ENCODE measurements around the gene EMILIN1.

DNA sequence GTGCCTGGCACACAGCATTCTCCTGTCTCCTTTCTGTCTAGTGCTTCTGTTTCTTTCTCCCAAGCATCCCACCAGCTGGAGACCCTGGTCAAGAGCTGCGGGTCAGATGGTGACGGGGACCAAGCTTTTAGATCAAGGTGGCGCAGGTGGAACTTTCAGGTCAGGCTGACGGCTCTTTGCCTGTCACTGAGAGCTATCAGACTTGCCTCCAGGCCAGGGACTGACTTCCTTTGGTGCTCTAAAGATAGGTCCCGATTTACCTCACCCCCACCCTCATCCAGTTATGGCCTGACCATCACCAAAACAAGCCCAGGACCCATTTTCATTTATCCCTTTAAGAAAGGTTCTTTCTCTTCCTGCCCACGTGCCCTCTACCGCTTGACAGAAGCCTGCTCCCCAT, 1.2 kb upstream of the EMILIN1 start:
- TF ChIP-seq EP300 (IDR thresholded peaks at IDR 0.05; ENCODE audit: borderline replicate concordance in 1 of 2, low read depth in 2 of 2, low read length in 2 of 2) (no peak), RBBP5 (IDR thresholded peaks at IDR 0.05; ENCODE audit: borderline replicate concordance, low read depth, low read length) (no peak), POLR2A (IDR thresholded peaks at IDR 0.05; ENCODE audit: control extremely low read depth in 1 of 2, low read depth in 2 of 2, low read length in 2 of 2) (no peak), BACH1 (IDR thresholded peaks at IDR 0.05; ENCODE audit: low read length) (no peak), RAD21 (IDR thresholded peaks at IDR 0.05 in 1 of 2, conservative IDR thresholded peaks at IDR 0.05 in 1 of 2; ENCODE audit: low read depth in 2 of 2, low read length in 2 of 2) (no peak), POLR2AphosphoS5 (IDR thresholded peaks at IDR 0.05; ENCODE audit: low read depth, low read length) (no peak), JUND (IDR thresholded peaks at IDR 0.05; ENCODE audit: low read length) (no peak), SUZ12 (IDR thresholded peaks at IDR 0.05; ENCODE audit: low read length) (no peak)
- TF ChIP-seq, protein P1, sequence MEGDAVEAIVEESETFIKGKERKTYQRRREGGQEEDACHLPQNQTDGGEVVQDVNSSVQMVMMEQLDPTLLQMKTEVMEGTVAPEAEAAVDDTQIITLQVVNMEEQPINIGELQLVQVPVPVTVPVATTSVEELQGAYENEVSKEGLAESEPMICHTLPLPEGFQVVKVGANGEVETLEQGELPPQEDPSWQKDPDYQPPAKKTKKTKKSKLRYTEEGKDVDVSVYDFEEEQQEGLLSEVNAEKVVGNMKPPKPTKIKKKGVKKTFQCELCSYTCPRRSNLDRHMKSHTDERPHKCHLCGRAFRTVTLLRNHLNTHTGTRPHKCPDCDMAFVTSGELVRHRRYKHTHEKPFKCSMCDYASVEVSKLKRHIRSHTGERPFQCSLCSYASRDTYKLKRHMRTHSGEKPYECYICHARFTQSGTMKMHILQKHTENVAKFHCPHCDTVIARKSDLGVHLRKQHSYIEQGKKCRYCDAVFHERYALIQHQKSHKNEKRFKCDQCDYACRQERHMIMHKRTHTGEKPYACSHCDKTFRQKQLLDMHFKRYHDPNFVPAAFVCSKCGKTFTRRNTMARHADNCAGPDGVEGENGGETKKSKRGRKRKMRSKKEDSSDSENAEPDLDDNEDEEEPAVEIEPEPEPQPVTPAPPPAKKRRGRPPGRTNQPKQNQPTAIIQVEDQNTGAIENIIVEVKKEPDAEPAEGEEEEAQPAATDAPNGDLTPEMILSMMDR (IDR thresholded peaks at IDR 0.05; ENCODE audit: control extremely low read depth in 1 of 3, insufficient read depth in 1 of 3, low read depth in 1 of 3, low read length in 3 of 3), result no peak
- TF ChIP-seq, protein P2, sequence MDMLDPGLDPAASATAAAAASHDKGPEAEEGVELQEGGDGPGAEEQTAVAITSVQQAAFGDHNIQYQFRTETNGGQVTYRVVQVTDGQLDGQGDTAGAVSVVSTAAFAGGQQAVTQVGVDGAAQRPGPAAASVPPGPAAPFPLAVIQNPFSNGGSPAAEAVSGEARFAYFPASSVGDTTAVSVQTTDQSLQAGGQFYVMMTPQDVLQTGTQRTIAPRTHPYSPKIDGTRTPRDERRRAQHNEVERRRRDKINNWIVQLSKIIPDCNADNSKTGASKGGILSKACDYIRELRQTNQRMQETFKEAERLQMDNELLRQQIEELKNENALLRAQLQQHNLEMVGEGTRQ (IDR thresholded peaks at IDR 0.05; ENCODE audit: low read length), result no peak
- TF ChIP-seq, protein P3, sequence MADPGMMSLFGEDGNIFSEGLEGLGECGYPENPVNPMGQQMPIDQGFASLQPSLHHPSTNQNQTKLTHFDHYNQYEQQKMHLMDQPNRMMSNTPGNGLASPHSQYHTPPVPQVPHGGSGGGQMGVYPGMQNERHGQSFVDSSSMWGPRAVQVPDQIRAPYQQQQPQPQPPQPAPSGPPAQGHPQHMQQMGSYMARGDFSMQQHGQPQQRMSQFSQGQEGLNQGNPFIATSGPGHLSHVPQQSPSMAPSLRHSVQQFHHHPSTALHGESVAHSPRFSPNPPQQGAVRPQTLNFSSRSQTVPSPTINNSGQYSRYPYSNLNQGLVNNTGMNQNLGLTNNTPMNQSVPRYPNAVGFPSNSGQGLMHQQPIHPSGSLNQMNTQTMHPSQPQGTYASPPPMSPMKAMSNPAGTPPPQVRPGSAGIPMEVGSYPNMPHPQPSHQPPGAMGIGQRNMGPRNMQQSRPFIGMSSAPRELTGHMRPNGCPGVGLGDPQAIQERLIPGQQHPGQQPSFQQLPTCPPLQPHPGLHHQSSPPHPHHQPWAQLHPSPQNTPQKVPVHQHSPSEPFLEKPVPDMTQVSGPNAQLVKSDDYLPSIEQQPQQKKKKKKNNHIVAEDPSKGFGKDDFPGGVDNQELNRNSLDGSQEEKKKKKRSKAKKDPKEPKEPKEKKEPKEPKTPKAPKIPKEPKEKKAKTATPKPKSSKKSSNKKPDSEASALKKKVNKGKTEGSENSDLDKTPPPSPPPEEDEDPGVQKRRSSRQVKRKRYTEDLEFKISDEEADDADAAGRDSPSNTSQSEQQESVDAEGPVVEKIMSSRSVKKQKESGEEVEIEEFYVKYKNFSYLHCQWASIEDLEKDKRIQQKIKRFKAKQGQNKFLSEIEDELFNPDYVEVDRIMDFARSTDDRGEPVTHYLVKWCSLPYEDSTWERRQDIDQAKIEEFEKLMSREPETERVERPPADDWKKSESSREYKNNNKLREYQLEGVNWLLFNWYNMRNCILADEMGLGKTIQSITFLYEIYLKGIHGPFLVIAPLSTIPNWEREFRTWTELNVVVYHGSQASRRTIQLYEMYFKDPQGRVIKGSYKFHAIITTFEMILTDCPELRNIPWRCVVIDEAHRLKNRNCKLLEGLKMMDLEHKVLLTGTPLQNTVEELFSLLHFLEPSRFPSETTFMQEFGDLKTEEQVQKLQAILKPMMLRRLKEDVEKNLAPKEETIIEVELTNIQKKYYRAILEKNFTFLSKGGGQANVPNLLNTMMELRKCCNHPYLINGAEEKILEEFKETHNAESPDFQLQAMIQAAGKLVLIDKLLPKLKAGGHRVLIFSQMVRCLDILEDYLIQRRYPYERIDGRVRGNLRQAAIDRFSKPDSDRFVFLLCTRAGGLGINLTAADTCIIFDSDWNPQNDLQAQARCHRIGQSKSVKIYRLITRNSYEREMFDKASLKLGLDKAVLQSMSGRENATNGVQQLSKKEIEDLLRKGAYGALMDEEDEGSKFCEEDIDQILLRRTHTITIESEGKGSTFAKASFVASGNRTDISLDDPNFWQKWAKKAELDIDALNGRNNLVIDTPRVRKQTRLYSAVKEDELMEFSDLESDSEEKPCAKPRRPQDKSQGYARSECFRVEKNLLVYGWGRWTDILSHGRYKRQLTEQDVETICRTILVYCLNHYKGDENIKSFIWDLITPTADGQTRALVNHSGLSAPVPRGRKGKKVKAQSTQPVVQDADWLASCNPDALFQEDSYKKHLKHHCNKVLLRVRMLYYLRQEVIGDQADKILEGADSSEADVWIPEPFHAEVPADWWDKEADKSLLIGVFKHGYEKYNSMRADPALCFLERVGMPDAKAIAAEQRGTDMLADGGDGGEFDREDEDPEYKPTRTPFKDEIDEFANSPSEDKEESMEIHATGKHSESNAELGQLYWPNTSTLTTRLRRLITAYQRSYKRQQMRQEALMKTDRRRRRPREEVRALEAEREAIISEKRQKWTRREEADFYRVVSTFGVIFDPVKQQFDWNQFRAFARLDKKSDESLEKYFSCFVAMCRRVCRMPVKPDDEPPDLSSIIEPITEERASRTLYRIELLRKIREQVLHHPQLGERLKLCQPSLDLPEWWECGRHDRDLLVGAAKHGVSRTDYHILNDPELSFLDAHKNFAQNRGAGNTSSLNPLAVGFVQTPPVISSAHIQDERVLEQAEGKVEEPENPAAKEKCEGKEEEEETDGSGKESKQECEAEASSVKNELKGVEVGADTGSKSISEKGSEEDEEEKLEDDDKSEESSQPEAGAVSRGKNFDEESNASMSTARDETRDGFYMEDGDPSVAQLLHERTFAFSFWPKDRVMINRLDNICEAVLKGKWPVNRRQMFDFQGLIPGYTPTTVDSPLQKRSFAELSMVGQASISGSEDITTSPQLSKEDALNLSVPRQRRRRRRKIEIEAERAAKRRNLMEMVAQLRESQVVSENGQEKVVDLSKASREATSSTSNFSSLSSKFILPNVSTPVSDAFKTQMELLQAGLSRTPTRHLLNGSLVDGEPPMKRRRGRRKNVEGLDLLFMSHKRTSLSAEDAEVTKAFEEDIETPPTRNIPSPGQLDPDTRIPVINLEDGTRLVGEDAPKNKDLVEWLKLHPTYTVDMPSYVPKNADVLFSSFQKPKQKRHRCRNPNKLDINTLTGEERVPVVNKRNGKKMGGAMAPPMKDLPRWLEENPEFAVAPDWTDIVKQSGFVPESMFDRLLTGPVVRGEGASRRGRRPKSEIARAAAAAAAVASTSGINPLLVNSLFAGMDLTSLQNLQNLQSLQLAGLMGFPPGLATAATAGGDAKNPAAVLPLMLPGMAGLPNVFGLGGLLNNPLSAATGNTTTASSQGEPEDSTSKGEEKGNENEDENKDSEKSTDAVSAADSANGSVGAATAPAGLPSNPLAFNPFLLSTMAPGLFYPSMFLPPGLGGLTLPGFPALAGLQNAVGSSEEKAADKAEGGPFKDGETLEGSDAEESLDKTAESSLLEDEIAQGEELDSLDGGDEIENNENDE (IDR thresholded peaks at IDR 0.05; ENCODE audit: insufficient replicate concordance, low read length), result no peak
- TF ChIP-seq, protein P4, sequence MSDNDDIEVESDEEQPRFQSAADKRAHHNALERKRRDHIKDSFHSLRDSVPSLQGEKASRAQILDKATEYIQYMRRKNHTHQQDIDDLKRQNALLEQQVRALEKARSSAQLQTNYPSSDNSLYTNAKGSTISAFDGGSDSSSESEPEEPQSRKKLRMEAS (IDR thresholded peaks at IDR 0.05), result no peak

Data from H1 (cell line).